GM19023 (cell line): ENCODE results near the gene MGAT4A.

Experiments
- ATAC-seq: cut with Tn5 transposase; IDR thresholded peaks from one replicate; pipeline ENCODE4 v1.9.1; 2021; ENCODE audit warnings: mild to moderate bottlenecking, moderate library complexity; ENCODE audit not compliant: unreplicated experiment

MGAT4A gene

DNA sequence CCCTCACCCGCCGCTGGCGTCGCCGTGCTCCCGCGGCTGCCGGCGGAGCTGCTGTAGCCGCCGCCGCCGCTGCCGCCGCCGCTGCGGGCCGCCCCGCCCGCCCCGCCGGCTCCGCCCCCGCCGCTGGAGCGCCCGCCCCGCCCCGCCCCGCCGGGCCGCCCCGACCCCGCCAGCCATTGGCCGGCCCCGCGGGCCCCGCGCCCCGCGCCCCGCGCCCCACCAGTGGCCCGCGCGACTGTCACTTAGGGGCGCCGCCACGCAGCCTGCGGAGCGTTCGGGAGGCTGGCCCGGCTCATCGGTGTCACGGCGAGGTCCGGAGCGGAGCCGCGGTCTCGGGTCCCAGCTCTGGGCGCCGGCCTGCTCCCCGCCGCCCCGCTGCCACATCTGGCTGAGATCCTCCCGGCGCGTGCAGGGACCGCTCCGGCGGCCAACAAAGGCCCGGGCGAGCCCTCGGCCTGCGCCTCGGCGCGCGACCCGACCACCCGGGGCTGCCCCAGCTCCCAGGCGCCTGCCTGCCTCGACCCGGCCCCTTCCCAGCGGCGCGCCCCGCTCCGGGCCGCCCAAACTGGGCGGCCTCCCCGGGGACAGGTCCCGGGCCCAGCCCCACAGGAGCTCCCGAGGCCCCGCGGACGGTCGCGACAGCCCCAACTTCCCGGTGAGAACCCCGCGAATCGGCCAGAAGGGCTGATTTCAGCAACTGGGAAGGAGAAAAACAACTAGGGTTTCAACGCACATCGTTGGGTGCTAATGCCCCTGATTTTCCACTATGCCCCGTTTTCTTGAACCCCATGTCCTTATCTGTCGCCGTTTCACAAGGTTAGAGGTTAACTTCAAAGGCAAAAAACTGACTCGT, at the start of gene MGAT4A:
Gene MGAT4A, minus strand, starts transcription at position 92 of the 853 bp plus-strand sequence. CDS start 4,800 bp downstream, outside the sequence.
- ATAC-seq, result peak; percentile 84

DNA sequence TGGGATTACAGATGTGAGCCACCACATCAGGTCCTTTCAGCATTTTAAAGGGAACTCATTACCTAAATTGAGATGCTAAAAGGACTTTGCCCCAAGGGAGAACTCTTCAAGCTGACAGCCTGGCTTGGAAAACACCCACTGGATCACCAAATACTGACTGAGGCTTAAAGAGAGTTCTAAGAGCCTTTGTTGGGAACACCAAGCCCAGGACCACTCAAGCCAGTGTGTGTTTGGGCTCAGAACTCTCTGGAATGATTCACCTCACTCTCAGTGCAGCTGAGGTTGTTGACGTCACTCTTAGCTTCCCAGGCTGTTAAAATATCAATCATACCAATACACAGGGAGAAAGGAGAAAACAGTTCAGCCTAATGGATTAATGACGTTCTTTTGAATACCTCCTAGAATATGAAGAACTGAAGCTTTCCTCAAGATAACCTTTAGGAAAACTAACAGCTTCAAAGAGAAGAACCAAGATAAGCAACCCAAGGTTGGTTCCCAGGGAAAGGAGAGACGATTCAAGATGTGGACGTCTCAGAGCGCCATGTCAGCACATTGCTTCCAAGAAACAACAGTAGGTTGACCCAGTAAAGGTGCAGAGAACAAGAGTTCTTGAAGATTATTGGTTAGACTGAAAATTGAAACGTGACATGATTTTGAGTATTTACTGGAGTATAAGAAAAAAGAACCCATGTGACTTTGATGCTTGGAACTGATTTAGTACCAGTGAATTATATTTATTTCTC, 48.0 kb upstream of the MGAT4A start:
- no peak for ATAC-seq

DNA sequence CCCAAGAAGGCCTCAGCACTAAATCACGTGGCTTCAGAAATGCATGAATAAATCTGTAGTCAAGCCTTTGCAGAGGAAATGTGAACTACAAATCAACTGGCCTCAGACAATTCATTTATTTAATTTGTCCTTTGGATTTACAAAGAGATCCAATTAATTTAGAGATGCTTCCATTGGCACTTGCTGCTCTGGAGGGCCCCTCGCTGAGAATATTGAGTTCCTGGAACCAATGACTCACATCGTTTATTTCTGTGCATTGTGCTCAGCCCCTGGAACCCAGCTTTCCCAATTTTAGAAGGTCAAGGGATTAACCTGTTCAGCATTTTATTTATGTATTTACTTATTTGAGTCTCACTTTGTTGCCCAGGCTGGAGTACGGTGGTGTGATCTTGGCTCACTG, 47.2 kb upstream of the MGAT4A start:
- ATAC-seq, result no peak

DNA sequence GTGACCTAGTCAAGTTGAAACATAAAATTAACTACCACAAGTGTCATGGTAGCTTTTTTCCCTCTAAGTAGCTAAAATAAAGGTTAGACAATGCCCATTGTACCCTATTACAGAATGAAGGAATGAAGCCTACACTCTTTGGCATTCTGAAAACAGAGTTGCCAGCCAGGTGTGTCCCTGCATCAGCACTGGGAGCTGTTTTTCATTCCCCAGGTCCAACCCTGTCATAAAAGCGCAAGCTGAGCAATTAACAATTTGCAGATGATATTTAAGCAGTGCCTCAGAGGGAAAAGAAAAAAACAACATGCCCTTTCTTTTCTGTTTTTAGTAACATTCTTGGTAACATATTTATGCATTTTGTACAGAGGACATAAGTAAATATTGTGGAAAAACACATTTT, 46.8 kb upstream of the MGAT4A start:
- ATAC-seq, result no peak

DNA sequence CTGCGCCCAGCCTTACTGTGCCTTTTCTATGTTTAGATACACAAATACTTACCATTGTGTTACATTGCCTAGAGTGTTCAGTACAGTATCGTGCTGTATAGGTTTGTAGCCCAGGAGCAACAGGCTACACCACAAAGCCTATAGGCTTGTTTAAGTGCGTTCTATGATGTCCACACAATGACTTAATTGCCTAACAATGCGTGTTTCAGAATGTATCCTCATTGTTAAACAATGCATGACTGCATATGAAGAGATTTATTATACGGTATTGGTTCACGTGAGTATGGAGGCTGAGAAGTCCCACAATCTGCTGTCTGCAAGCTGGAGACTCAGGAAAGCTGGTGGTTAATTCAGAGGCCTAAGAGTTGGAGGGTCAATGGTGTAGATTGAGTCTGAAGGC, 46.1 kb upstream of the MGAT4A start:
- no peak for ATAC-seq

DNA sequence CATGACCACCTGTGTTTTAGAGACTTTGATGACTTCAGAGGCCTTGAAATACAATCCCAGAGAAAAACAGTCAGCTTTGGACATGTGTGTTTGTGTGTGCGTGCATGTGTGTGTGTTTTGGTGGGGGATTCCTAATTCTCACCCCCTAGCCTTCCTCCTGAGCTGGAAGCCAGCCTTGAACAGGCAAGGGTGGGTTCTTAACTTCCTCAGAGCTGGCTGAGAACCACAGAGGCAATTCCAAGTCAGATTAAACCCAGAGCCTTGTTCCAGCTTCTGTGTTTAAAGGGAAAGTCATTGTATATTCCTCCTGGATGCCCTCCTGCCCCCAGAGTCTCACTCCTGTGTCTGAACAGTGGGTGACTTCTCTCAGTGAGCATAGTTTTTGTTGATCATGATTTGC, 45.2 kb upstream of the MGAT4A start:
- no peak for ATAC-seq

DNA sequence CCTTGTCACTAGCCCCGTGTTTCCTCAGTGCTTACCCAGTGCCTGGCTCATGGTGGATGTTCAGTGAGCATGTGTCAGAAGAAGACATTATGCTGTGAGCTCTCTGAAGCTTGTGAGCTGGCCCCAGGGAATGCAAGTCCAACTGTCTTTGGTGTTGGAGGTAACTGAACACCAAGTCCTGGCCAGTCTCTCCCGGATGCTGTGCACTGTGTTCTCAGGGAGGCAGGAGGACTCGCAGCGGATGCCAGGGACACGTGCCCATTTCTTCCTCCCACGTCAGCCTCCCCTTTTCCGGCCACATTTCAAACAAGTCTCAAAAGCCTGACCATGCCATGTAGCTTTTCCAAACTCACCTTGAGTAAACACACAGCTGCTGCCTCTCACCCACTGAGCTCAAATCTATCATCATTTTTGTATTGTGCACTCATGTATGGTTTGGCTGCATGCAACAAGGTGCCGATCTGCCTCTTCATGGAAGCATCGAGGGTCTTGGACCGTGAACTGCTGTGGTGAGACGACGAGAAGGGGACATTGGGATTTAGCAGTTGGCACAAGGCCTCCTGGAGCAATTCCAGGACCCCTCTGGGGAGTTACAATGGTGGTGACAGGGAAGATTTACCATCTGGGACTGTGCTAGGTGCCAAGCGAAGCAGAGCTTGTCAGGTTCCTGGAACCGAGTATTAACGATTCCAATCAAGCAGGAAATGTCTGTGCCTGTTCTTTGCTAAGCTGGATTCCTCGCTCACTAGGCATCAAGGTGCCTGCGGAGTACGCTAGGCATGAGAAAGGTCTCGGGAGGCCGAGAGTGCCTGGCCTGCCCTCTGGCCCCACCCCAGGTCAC, 44.4 kb upstream of the MGAT4A start:
- ATAC-seq, result no peak

DNA sequence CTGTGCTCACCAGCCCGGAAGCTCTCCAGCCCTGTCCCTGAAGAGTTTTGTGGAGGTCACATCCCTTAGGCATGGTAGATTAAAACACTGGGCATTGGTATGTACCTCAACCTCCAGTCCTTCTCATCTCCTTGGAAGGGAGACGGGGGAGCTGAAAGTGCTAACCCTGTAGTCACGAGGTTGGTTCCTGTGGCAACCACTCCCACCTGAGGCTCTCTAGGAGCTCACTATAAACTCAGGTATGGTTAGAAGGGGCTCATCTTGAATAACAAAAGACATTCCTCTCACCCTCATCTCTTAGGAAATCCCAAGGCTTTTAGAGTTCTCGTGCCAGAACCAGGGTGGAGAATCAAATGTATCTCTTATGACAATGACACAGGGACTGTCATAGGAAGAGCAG, 43.0 kb upstream of the MGAT4A start:
- ATAC-seq, result no peak

DNA sequence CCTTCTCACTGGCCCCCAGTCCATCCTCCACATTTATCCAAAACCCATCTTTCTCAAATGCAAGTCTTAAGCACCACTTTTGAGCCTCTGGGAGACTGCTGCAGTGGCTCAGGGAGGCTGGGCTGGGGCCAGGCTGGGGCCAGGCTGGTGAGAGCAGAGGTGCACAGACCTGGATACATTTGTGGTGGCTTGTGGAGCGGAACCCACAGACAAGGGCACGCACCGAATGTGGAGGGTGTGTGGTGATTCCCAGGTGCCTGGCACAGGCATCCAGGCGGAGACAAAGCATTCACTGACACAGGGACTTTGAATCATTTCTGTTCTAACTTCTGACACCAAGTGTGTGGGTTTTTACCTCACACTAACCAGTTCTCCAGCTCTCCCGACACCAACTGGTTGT, 42.2 kb upstream of the MGAT4A start:
- no peak for ATAC-seq

DNA sequence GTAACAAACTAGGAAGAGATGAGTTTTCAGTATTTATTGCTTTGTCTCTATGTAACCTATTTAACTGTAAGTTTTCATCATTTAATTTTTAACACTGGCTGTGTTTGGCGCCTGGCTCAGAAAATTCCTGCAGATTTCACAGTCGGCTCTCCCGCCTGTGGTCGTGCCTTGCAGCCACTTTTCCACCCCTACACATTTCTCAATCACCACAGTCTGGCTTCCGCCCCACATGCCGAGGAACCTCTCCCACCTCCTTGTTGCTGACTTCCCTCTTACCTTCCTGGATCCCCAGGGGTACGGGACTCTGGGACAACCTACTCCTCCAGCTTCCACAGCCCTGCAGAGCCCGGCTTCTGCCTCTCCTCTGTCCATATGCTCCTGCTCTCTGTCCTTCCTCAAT, 41.6 kb upstream of the MGAT4A start:
- ATAC-seq, result no peak

DNA sequence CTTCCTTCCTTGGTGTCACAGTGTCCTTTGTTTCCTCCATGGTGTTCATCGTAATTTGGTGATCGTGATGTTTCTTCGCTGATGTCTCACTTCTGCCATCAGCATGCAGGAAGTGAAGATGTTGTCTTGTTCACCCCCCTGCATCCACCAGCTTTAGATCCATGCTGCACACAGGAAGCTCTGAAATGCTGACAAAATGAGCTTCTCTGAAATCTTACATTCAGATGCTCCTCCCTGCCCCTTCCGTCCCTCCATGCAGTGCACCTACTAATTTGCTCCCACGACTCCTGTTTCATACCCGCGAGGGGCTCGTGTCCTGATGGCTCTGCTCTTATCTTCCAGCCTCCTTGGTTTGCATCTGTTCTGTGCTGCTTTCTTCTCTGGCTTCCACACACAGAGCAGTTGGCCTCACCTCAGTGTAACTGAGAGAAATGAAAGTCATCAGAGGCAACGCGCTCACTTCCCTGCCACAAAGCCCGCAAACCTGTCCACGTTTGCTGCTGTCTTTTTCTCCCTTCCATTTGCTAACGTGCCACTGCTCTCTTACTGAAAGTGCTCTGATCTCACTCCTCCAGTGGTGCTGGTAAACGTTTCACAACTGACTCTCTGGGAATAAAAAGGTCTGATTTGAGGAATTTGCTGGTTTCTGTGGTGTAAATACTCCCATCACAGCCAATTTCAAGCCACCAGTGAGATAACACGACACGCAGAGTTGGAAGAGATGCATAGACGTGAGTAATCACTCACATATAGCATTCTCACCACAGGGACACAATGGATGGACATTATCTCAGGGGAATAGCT, 41.0 kb upstream of the MGAT4A start:
- no peak for ATAC-seq

DNA sequence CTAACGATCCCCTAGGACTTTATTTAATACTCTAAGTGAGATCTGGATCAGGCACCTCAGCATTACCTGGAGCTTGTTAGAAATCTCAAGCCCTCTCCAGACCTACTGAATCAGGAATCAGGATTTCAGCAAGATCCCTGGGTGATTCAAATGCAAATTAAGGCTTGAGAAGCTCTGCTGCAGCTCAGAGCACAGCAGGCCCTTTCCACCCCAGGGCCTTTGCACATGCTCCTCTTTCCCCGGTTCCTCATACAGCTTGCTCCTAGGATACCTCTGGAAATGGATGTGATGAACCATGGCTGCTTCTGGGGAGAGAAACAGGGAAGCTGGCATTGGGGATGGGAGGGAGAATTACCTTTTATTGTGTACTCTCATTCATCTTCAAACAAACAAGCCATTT, 40.3 kb upstream of the MGAT4A start:
- no peak for ATAC-seq

DNA sequence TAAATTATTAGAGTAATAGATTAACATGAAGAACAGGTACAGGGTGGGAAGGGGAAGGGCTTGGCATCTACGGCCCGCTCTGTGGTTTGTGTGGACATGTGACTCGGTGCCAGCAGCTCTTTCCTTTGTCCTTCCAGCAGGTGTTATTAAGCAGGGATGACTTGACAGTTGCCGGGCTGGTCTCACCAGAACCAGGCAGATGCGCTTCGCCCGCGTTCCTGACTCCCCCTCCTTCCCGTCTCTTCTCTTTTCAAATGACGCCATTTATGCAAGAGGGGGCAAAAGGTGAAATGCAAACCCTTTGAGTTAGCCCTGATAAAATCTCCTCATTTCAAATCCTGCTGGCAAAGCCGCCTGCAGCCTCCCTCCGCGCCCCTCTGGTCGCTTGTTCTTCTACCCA, 38.9 kb upstream of the MGAT4A start:
- ATAC-seq, result no peak

DNA sequence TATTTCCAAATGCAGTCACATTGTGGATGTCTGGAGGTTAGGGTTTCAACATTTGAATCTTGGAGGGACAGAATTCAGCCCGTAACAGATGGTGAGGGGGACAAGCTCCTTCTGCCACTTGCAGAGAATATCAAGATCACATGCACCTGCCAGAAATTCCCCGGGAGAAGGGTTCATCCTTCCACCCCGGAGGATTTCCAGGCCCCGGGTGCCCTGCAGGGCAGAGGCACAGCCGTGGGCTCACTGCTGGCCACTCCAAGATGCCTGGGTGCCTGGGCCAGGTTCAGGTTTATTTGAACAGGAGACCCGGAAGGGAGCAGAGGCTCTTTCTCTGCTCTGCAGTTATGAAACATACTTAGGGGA, 38.2 kb upstream of the MGAT4A start:
- no peak for ATAC-seq

DNA sequence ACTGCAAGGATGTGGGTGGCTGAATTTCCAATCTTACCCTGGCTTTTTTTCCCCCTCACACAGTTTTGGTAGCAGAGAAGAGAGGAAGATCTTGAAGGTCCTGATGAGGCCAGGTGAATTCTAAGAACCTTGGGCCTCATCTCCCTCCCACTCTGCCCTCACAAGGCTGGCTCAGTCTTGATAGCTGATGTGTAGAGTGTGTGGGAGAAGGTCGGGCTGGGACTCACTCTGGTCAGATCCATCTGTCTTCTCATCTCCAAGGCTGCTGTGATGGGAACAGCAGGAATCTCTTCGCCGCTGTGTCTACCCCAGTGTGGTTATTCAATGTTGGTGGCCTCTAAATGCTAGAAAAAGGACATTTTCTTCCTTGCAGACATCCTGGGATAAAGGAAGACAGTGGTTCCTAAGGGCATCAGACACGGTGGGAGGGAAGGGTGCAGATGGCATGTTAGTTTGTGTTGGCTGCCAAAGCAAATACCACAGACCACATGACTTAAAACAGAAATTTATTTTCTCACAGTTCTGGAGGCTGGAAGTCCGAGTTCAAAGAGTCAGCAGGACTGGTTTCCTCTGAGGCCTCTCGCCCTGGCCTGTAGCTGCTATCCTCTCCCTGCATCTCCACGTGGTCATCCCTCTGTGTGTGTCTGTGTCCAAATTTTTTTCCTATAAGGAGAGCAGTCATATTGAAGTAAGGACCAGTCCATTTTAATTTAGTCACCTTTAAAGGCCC, 37.6 kb upstream of the MGAT4A start:
- ATAC-seq, result no peak

DNA sequence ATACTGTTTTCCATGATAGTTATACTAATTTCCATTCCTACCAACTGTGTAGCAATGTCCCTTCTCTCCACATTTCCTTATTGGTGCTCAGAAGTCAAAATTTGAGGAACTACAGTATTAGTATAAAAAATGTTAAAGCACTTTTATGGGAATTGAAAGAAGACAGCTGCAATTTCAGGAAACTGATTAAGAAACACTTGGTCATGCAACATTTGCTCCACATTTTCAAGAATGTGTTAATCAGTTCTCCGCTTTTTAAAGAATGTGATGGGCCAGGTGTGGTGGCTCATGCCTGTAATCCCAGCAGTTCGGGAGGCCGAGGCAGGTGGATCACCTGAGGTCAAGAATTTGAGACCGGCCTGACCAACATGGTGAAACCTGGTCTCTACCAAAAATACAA, 33.6 kb upstream of the MGAT4A start:
- no peak for ATAC-seq

DNA sequence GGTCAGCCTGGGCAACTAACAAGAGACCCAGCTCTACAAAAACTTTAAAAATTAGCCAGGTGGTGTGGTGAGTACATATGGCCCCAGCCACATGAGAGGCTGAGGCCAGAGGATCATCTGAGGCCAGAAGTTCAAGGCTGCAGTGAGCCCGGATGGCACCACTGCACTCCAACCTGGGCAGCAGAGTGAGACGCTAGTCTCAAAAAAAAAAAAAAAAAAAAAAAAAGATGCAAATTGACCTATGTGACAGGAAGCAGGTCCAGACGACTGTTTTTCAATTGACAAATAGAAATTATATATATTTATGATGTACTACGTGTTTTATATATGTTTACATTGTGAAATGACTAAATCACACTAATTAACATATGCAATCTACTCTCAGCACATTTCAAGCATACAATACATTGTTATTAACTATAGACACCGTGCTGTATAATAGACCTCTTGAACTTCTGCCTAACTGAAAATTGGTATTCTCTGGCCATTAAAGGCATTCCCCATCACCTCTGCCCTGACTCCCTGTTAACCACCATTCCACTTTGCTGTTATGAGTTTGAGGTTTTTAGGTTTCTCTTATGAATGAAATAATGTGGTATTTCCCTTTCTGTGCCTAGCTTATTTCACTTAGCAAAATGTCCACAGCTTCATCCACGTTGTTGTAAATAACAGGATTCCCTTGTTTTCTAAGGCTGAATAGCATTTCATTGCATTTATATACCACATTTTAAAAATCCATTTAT, 32.4 kb upstream of the MGAT4A start:
- no peak for ATAC-seq

DNA sequence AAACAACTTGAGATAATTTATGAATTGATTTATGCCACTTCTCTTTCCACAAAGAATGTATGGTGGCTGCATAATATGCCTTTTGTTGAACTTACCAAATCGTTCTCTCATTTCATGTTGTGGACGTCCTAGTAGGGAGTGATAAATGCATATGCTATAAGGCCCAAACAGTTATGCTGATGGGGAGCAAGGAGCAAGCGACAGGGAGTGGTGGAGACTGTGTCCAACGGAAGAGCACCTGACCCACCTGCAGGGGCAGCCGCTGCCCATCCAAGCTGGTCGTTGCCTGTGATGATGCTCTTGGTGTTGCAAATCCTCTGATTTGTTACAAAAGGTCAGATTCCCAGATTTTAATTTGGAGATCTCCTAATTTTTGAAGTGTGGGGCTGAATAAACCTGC, 31.0 kb upstream of the MGAT4A start:
- ATAC-seq, result no peak

DNA sequence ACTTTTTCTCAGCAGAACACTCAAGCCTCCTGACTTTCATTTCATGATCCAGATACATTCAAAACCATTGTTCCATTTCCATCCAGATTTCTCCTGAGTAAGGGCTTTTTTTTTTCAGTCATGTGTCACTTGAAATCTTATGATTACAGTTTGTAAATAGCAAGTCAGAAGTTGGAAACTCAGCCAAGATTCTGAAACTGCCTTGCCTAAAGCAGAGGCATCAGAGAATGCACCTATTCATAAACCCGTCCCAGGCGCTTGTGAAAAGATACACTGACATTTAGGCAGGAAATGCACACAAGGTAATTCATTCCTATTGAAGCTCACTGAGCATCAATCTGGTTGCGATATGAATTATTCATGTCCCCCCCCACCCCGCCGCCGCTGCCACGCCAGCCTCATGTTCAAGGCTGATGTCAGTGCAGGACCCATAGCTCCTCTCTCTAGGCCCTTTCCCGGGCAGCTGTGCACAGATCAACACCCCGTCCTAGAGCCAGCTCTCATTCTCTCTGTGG, 30.4 kb upstream of the MGAT4A start:
- ATAC-seq, result no peak
